ENCODE data around the gene SECTM1.

Gene SECTM1

DNA sequence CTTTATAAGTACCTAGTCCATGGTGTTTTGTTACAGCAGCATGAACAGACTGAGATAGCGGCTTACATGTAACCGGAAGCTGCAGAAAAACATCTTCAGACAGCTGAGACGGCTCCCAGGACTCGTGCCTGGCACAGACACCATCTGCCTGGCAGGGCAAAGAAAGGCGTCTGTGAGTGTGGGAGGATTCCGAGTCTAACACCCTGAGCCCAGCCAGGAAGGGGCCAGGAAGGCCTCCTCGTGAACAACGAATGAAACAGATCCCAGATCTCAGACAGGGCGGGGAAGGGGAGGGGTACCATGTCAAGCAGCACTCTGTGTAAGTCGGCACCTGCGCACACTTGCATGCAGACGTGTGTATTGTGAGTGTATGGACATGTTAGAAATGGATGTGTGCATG, 55.7 kb downstream of the SECTM1 start:
- no peak for DNase-seq

- no peak for DNase-seq
These were observed 56.6 kb downstream of the SECTM1 start for GRCh38 chr17:82276938-82277337.

DNA sequence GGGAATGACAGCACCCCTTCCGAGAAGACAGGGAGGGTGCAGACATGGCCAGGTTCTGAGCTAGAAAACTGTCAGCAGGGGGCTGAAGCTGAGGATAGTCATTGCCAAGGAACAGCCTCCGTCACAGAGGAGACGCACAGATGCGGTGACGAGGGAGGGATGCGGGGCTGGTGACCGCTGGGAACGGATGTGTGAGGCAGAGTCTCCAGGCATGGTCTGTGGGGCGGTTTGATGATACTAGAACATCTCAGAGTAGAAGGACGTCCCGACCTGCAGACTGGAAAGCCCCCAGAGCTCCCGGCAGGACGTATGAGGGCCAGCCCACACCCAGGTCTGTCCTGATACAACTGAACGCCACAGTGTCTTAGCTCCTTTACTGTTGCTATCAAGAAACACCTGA, 58.2 kb downstream of the SECTM1 start:
- DNase-seq: no peak

DNA sequence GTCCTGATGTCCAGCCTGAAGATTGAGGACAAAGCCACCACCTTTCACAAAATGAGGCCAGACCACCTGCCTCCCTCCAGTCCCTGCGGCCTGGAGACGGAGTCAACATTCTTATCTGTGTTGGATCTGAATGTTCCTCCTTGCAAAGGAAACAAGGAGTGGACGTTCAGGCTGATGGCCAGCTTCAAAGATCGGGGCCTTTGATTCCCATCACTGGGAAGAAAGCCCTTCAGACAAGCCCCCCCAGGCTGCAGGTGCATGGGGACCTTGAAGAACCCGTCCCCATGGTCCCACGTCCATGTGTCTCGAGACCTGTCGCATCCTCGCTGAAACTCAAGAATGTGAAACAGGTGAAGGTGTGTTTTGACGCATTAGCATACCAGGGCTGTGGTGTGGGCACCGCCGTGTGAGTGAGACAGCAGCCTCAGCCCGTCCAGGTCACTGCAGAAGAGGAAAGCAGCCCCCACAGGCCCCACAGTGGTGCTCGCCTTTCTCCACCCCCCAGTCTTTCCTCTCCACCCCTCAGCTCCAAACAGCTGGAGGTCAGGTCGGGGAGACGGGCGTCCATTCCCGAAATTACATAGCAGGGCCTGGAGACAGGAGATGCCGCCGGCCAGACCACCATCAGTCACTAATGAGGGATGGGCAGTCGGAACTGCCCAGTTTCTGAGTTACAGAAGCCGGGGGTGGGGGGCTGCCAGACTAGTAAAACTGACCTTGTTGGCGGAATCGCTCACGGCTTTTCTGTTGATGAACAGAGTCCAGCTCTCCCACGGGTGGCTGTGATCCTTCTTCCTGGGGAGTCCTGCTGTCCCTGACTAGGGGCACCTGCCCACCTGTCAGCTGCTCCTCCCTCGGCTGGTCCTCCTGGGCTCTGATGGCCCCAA, 59.2 kb downstream of the SECTM1 start:
- no peak for DNase-seq

DNA sequence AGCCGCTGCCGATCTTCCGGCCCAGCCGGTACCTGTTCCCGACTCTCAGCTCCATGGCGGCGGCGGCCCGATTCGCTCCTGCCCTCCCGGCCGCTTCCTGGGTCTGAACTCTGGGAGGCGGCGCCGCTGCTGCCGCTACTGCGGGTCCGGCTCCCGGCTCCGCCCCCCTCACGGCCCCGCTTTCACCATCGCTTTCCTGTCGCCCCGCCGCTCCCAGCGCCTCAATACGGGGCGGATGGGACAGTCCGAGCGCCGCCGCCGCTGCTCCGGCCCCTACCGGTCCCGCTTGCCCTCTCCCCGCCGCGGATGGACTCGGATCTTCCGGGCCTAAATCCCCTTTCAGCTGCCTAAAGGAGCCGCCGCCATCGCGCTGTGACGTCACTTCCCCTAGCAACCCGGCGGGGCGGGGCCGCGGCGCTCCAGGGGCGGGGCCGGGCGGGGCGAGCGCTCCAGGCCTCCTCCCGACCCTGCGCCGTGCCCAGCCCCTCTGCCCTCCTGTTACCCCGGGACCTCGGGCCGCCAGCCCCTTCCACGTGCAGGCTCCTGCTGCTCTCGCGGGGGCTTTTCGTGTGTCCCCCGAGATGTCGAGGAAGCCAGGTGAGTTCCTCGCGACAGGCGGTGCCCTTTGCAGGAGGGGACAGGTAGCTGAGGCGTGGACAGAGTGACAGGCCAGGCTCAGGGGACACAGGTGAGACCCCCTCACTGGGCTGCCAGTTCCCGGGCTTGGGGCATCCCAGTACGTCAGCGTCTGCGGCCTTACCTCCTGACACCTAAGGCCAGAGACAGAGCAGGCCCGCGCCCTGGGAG, 60.0 kb downstream of the SECTM1 start, which contains the start of gene CSNK1D:
CSNK1D (minus strand) TSS at position 374 of the 807 bp plus-strand sequence; CDS start at position 55, 319 bp downstream.
- peak; percentile 87 for DNase-seq

DNA sequence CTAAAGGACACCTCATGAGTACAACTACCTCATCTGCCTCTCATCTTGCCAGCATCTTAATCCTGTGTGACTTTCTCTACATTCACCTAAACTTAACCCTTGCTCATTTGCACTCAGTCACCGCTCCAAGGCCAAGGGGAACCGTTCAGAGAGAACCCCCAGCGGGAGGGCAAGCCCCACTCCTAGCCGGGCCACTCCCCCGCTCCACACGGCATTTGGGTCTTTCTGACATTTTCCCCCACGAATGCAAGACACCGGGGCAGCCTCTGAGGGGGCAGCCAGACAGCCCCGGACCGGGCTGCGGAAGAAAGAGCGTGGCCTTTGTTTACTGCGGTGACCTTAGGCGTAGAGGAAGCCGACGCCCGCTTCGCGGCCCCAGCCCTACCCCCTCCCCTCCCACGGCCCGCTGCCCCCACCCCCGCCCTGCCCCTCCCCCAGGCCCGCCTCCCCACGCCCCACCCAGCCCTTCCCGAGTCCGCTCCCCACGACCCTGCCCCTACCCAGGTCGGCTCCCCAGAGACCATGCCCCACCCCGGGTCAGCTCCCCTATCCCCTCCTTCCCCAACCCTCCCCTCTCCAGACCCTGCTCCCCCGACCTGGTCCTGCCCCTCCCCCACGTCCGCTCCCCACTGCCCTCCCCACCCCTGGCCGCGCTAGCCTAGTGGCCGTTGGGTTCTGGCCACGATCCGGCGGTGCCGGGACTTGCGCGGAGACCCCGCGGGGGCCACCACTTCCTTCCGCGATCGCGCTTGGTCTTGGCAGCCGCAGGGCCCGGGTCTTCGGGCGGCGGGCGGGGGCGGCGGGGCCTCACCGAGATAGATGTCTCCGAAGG, 60.9 kb downstream of the SECTM1 start:
- peak; percentile 23 for DNase-seq

- DNase-seq: no peak
These were observed 62.2 kb downstream of the SECTM1 start for GRCh38 chr17:82271401-82271800.
